HG03175 (cell line): Measurements from ENCODE around the gene KIAA1586.
A peak's percentile ranks its signal among the peaks of the same experiment; 100 is the strongest.
"Not testable (repeated sequence)": the region's sequence is repeated elsewhere in the genome, so short reads cannot be mapped to it uniquely, and the experiment has no call there.

ENCODE experiments used
- ATAC-seq: cut with Tn5 transposase; IDR thresholded peaks from one replicate; pipeline ENCODE4 v1.9.1; 2021; ENCODE audit warnings: mild to moderate bottlenecking, moderate library complexity; ENCODE audit not compliant: unreplicated experiment

Gene KIAA1586

GRCh38 chr6:57044568-57044967, 1.9 kb upstream of the KIAA1586 start:
- no peak for ATAC-seq

- peak; percentile 19 for ATAC-seq
Measured at GRCh38 chr6:57047257-57047585, 728 bp downstream of the KIAA1586 start.

GRCh38 chr6:57047859-57048258, 1.4 kb downstream of the KIAA1586 start:
- ATAC-seq, result not testable (repeated sequence)

- no peak for ATAC-seq
Measured at GRCh38 chr6:57048577-57048976, 2.1 kb downstream of the KIAA1586 start.

GRCh38 chr6:57063847-57064246, 17.4 kb downstream of the KIAA1586 start:
- ATAC-seq, result no peak

DNA sequence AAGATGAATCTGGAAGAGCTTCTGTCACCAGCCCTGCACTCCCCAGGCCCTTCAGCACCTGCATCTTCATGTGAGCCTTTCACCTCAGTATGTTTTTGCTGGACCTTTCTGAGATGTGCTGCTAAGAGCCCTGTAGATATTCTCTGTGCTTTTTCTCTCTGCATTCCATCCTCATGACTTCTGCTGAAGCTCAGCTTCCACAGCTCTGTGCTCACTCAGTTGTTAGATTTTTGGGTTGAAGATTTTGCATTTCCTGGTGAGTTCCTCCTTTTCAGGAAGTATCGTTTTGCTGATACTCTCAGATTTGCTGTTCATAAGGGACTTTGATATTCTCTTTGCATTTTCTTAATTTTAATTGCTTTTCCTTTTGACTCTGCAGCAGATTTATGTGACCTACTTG, 18.3 kb downstream of the KIAA1586 start:
- ATAC-seq, result no peak

- ATAC-seq, result no peak
Measured at GRCh38 chr6:57068061-57068460, 21.6 kb downstream of the KIAA1586 start.

GRCh38 chr6:57069228-57069627, 22.7 kb downstream of the KIAA1586 start:
- no peak for ATAC-seq

DNA sequence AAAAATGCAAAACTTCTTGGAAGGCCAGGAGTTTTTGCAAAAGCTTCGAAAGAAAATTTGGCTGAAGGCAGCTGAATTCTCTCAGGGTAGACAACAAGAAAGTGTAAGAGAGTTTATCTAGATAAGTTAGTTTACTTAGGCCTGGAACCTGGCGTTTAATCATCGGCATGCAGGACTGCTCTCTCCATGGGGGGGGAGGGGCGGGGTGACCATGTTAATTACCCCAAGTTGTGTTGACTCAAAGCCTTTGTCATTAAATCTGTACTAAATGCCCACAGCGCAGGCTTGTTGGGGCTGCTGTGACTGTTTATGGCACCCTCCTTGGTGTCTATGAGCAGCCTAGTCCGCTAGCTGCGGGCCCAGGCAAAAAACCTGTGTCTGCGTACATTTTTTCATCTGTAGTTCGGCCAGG, 23.4 kb downstream of the KIAA1586 start:
- ATAC-seq, result no peak

DNA sequence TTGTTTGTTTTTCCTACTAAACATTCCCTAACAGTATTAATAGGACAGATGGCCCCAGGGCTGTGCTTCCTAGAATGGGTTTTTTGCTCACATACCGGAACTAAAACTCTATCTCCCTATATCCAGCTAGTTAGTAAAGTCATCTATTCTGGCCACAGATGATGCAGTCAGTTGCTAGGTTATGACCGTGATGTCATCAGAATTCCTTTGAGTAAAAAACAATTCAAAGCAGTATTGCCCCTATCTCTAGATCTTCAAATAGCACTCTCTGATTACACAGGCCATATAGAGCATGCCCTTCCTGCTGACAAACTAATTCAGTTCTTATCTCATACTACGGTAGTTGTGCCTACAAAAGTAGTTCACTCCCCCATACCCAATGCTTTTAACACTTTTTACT, 25.6 kb downstream of the KIAA1586 start:
- no peak for ATAC-seq

- ATAC-seq, result no peak
Measured at GRCh38 chr6:57074383-57074782, 27.9 kb downstream of the KIAA1586 start.

GRCh38 chr6:57075092-57075491, 28.6 kb downstream of the KIAA1586 start:
- ATAC-seq, result no peak

DNA sequence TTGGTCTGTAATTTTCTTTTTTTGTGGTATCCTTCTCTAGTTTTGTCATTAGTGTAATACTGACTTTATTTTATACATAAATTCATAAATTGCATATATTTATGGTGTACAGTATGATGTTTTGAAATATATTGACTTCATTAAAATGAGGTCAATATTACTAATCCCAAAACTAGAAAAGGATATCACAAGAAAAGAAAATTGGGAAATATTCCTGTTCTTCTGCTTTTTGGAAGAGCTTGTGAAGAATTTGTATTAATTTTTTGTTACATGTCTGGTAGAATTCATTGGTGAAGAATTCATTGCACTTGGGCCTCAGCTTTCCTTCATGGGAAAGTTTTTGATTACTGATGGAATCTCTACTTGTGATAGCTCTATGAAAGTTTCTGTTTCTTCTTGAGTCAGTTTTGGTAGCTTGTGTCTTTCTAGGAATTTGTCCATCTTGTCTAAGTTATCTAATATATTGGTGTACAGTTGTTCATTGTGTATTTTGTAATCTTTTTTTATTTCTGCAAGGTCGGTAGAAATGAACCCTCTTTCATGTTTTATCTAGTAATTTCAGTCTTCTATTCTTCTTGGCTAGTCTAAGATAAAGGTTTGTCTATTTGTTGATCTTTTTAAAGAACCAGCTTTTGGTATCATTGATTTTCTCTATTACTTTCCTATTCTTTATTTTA, 32.2 kb downstream of the KIAA1586 start:
- ATAC-seq, result no peak

DNA sequence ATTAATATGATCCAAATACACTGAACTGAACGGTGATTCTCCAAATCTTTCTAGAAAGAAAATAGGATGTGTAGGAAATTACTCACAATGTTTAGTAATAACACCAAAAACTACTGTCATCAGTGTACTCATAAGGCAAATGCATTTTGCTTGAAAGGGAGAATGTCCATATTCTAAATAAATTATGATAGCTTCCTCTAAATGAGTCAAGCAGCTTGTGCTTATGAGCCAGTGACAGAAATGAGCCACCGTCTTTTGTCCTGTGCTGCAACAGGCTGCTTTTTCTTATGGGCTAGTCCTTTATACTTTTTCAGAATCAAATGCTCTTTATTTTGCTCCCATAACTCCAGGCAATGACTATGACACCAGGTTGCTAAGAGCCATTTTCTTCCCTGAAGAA, 39.0 kb downstream of the KIAA1586 start:
- no peak for ATAC-seq

GRCh38 chr6:57086843-57087242, 40.4 kb downstream of the KIAA1586 start:
- no peak for ATAC-seq

- no peak for ATAC-seq
Measured at GRCh38 chr6:57087916-57088315, 41.4 kb downstream of the KIAA1586 start.

DNA sequence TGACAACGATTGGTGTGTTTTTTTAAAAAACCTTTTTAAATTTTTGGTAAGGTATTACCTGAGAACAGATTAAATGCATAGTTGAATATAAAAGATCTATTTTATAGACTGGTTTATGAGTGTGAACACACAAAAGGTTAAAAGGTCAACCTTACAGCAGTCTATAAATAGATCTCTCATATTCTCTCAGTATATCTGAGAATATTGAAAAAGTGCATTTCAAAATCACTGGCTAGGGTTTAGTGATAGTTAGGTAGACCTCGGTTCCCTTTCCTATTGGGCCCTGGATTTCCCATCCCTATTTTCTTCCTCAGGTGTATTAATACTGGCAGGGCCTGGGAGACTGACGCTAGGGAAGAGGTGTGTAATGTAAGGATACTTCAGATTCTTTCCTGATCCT, 42.8 kb downstream of the KIAA1586 start:
- ATAC-seq, result no peak

- ATAC-seq, result peak; percentile 93
Measured at GRCh38 chr6:57089687-57090457, 43.4 kb downstream of the KIAA1586 start, which contains the start of gene ZNF451. Gene ZNF451, plus strand, starts transcription at chr6:57090188. Its CDS starts 66 bp downstream, at chr6:57090254.

DNA sequence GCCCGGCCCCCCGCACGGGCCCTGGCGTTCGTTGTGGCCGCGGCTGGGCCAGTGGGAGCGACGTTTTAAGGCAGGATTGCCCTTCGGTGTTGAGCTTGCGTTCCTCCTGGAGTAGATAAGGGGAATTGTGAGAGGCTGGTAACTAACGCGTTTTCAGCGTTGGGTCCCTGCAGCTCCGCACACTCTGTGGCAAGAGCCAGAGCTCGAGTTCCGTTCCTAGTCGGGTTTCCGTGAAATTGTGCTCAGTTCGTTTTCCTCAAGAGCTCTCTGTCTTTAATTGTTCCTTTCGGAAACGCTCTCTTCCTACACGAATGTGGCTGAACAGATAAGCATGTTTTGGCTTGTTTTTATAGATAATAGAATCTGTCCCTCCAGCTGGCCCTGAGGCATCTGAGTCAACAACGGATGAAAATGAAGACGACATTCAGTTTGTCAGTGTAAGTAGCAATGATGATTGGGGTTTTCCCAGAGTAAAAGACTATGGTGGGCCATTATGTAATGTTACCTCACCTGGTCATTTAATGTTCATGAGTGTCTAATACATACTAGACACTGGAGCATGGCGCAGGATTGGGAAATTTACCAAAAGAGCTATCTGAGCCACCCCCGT, 44.1 kb downstream of the KIAA1586 start:
- ATAC-seq, result peak; percentile 16

- not testable (repeated sequence) for ATAC-seq
Measured at GRCh38 chr6:57091375-57091774, 44.9 kb downstream of the KIAA1586 start.

DNA sequence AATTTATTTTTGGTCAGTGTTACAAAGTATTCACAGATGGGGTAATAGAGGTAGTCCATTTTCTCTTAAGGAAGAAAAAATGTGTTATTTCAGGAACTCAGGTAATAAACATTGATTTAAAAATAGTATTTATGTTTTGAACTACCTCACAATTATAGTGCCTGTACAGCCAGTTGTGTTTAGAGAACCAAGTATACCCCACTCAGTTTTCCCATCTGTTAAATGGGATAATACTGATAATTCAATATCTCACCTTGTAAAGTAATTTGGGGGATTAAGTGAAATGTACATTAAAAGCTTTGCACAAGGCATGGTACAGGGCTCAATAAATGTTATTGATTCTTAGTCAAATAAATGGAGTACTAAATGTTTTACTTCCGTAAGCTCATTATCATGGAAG, 48.2 kb downstream of the KIAA1586 start:
- ATAC-seq, result no peak

GRCh38 chr6:57097596-57097995, 51.1 kb downstream of the KIAA1586 start:
- ATAC-seq, result no peak
